Body of pancreas (tissue), 4 donors: ENCODE data around the gene POC1A. TPM values are rescaled to one million over a fixed set of nuclear protein-coding genes. Genes with fewer than 3 reads are reported as not detected.

Experiments
- ATAC-seq: fragments of 150-250 bp; one replicate; pipeline ENCODE4 v1.9.1; 2016
- DNase-seq, 4 donors: peaks; one replicate each; pipeline ENCODE4 v3.0.0-alpha.2; 2019
- H3K27ac ChIP-seq, 4 donors: fragments of 200-600 bp; sonication (generic); 1 replicate in 3 of 4; 2 replicates in 1 of 4; pipeline versions ENCODE4 v1.5.1 to v1.6.1; 2016 to 2019; ENCODE audit warnings: mild to moderate bottlenecking in 1 of 4, mixed read lengths in 1 of 4, moderate library complexity in 1 of 4
- H3K27me3 ChIP-seq, 2 donors: fragments of 200-600 bp; sonication (generic); one replicate each; pipeline ENCODE4 v1.6.0; 2016; ENCODE audit warnings: mild to moderate bottlenecking in 1 of 2
- H3K36me3 ChIP-seq, 2 donors: fragments of 200-600 bp; sonication (generic); replicated peaks in 1 of 2; 2 replicates each; pipeline ENCODE4 v1.5.1; 2016; ENCODE audit warnings: low read depth in 2 of 2; ENCODE audit not compliant: insufficient read depth in 1 of 2
- H3K4me1 ChIP-seq: fragments of 200-600 bp; sonication (generic); one replicate; pipeline ENCODE4 v1.6.0; 2016
- H3K4me3 ChIP-seq, 2 donors: fragments of 200-600 bp; sonication (generic); 1 replicate in 1 of 2; 2 replicates in 1 of 2; pipeline ENCODE4 v1.5.1; 2016 to 2019
- H3K9me3 ChIP-seq, 3 donors: fragments of 200-600 bp; sonication (generic); 1 replicate in 2 of 3; 2 replicates in 1 of 3; pipeline ENCODE4 v1.5.1; 2016
- CTCF ChIP-seq, 7 experiments: fragments of 450-650 bp in 4 of 7; fragments of 200-600 bp in 3 of 7; sonication (generic) in 3 of 7; IDR thresholded peaks; one replicate each; pipeline ENCODE4 v1.5.1; 2016 to 2019; ENCODE audit warnings: antibody characterized with exemption in 7 of 7
- POLR2A ChIP-seq, 3 donors: fragments of 450-650 bp; IDR thresholded peaks; one replicate each; pipeline ENCODE4 v1.6.1; 2016; ENCODE audit warnings: antibody characterized with exemption in 3 of 3, mild to moderate bottlenecking in 2 of 3
- whole genome bisulfite sequencing, 2 donors: methylation state at CpG; one replicate each; pipeline ENCODE4 v1.1.5; 2017; 5-methylcytosine and 5-hydroxymethylcytosine counted together
- intact Hi-C: fragments of 100-400 bp; cut with DNase I; formaldehyde crosslinking; loops from one replicate; pipeline ENCODE4 v1.15.1; 2023
- total RNA-seq, 2 donors: library from RNA; depleted of rRNA; stranded (reverse); fragments of >200 nt; gene quantifications; one replicate each; pipeline ENCODE4 v1.1.0, GENCODE V29; 2016

The POC1A gene
- total RNA-seq, 2 donors from 2014 or later: 0.26 to 3.3 TPM

DNA sequence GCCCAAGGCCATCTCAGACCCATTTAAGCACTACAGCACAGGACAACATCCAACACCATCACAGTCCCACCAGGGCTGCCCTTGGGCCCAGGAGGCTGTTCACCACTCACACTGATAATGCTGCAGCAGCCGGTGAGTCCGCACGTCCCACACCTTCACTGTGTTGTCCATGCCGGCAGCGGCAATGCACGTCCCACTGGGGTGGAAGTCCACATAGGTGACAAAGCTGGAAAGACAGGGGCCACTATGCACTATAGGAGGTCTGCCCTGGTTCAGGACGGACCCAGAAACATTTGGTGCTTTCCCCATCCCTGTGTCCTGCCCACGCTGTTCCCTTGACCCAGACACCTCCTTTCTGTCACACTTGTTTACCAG is 8.5 kb downstream of the POC1A start:
- no peaks in the 10 kb centered on the region for H3K4me1 ChIP-seq
- no peak overlapping the region for H3K4me3 ChIP-seq
- no peaks in the 10 kb centered on the region for H3K27me3 ChIP-seq
- no peak for TF ChIP-seq CTCF (IDR thresholded peaks at IDR 0.05)
- TF ChIP-seq POLR2A (IDR thresholded peaks at IDR 0.05): no peak
- DNase-seq (no peak), ATAC-seq (no peak)
- no peaks in the 10 kb centered on the region for H3K36me3 ChIP-seq
- WGBS, 2 donors: 91 to 93% methylated on average over 3 to 8 of the region's 8 CpGs
- no peaks in the 10 kb centered on the region for H3K9me3 ChIP-seq
- intact Hi-C loops: no loop called here
- H3K27ac ChIP-seq: no peak overlapping the region

DNA sequence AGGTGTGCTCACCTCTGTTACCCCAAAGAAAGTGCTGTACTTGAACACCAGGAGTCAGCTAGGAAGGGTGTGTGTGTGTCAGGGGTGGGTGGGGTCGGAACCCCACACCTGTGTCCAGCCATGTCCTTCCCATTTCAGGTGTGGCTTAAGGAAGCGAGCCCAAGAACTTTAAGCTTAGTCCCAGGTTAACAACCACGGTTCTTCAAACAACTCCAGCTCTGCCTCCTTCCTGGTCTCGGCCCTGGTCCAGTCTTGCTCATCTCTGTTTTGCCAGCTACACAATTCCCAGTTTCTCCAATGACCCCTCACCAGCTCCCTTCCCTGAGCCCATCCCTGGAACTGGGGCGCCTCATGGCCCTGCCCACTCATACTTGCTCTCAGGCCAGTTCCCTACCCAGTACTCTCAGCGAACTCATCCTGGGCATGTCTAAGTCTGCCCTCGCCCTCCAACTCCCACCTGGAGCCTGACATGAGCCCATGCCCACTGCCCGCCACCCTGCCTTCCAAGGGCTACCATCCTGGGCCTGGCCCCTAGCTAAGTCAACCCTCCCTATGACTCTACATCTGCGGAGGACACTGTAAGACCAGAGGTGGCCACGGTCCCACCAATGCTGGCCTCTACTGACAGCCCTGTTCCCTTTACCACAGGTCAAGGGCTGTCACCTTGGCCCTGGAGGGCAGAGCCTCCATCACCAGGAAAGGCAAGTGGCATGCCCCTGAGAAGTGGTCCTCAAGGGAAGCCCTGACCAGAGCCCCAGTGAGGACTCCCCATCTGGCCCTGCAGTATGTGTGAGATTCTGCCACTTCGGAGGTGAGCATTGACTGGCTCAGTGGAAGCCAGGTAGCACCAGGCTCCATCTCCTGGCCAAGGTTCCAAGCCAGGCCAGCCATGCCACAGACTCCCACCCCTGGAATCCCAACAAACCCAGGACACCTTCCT is 9.2 kb downstream of the POC1A start:
- no peak for DNase-seq
- TF ChIP-seq CTCF (IDR thresholded peaks at IDR 0.05): no peak
- no peak for TF ChIP-seq POLR2A (IDR thresholded peaks at IDR 0.05)

DNA sequence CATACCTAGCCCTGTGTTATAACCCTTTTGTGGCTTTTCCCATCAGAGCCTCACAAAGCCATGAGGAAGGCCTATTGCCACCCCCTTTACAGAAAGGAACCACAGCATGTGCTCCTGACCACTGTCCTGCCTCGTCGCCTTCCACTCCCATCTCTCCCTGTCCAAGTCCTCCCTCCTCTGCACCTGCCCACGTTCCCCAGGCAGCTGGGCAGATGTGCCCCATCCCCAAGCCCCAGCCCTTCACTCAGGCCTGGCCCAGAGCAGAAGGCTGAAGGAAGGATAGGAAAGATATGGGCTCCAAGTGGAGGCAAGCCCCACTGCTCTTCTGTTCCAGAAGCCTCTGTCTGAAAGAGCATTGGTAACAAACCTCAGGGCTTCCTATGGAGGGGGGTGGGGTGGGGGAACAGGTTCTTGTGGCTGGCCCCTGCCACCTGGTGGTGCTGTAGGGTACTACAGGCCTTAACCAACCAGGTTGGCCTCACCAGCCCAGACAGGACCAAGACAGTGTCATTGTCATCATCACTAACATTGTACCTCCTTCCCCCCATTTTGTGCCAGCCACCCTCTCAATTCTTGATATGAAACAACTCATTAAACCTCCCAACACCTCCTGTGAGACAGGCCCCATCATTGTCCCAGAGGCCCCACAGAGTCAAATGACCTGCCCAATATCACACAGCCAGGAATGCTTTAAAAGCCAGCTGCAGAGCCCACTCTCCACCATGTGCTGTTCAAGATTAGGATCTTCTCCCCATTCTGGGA is 10.0 kb downstream of the POC1A start:
- no peaks in the 10 kb centered on the region for H3K27me3 ChIP-seq
- H3K36me3 ChIP-seq: no peaks in the 10 kb centered on the region
- intact Hi-C loops: loop anchor here (5.0 kb wide), 1 partner anchor 142 kb away; no protein-coding TSS in a partner anchor
- no peak overlapping the region for H3K4me3 ChIP-seq
- H3K4me1 ChIP-seq: no peaks in the 10 kb centered on the region
- ATAC-seq: peak; percentile 89
- no peaks in the 10 kb centered on the region for H3K9me3 ChIP-seq
- no peak overlapping the region for H3K27ac ChIP-seq
- DNase-seq: peak; percentile 85 to 91 (median 88)
- no peak for TF ChIP-seq POLR2A (IDR thresholded peaks at IDR 0.05)
- TF ChIP-seq CTCF (IDR thresholded peaks at IDR 0.05): peak; percentile 85 to 96 (median 94)
- WGBS, 2 donors: 46 to 61% methylated on average over 3 of the region's 3 CpGs

More for the DNA sequence above, 9.2 kb downstream of the POC1A start:
- 78 to 80% methylated on average over 8 to 10 of the region's 11 CpGs for WGBS, 2 donors
- no peaks in the 10 kb centered on the region for H3K27me3 ChIP-seq
- no peak for ATAC-seq
- H3K27ac ChIP-seq: no peak overlapping the region
- H3K9me3 ChIP-seq: no peaks in the 10 kb centered on the region
- intact Hi-C loops: loop anchor here (5.0 kb wide), 1 partner anchor 143 kb away; no protein-coding TSS in a partner anchor
- no peaks in the 10 kb centered on the region for H3K36me3 ChIP-seq
- H3K4me3 ChIP-seq: no peak overlapping the region
- H3K4me1 ChIP-seq: no peaks in the 10 kb centered on the region

DNA sequence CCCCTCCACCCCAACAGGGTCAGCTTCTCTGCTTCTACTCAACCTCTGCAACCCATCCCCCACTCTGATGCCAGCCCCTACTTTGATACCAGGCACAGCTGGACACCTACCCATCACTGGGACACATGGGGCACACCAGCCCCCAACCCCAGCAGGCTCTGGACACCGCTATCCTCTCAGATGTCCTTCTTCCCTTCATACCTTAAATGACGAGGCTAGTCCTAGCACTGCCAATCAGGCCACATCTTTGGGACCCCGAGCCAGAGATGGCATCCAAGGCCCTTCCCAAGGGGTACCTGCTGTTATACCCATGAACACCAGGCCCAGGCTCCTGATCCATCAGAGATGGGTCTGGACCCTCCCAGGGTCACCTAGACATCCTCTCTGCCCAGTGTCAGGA is 10.6 kb downstream of the POC1A start:
- Histone ChIP-seq H3K4me3 (no peak overlapping the region), H3K27me3 (no peaks in the 10 kb centered on the region), H3K9me3 (no peaks in the 10 kb centered on the region), H3K4me1 (no peaks in the 10 kb centered on the region), H3K27ac (no peak overlapping the region), H3K36me3 (no peaks in the 10 kb centered on the region)
- DNase-seq (no peak), ATAC-seq (no peak)
- TF ChIP-seq CTCF (IDR thresholded peaks at IDR 0.05) (no peak), POLR2A (IDR thresholded peaks at IDR 0.05) (no peak)
- intact Hi-C loops: loop anchor here (5.0 kb wide), 1 partner anchor 141 kb away; no protein-coding TSS in a partner anchor
- WGBS, 2 donors: 79 to 82% methylated on average over 3 of the region's 3 CpGs
